Subcutaneous adipose tissue (tissue), 4 donors: ENCODE data around the gene LBR. TPM values are rescaled to one million over a fixed set of nuclear protein-coding genes. Genes with fewer than 3 reads are reported as not detected.

Experiments used
- total RNA-seq, 4 donors: library from RNA; depleted of rRNA; stranded (reverse); fragments of >200 nt; gene quantifications; one replicate each; pipeline ENCODE4 v1.1.0, GENCODE V29; 2016
- TF ChIP-seq, protein P1 (sequence below): fragments of 450-650 bp; IDR thresholded peaks from one replicate; pipeline ENCODE4 v1.5.1; 2016; ENCODE audit warnings: low read depth, mild to moderate bottlenecking, control low read depth, antibody characterized with exemption, moderate library complexity

LBR gene
- total RNA-seq, 4 donors from 2014 or later, result 24.9 to 56.4 (median 46.2) TPM

DNA sequence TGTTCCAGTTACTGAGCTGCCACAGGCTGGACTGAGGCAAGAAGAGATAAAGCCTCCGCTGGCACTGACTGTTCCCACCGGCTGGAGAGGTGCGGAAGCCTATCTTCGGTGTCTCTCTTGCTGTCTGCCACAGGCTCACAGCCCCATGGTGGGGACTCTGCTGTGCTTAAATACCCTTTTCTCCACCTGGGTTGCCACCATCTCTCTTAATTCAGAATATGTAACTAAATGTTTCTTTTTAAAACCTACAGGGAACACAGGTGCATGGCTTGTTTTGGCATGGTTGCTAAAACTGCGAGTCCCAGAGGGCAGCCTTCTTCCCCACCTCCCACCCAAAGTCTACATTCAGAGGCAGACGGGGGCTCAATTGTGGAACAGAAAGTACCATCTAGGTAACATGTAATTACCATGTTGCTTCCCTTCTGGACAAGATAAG, 8.1 kb upstream of the LBR start:
- TF ChIP-seq, protein P1, sequence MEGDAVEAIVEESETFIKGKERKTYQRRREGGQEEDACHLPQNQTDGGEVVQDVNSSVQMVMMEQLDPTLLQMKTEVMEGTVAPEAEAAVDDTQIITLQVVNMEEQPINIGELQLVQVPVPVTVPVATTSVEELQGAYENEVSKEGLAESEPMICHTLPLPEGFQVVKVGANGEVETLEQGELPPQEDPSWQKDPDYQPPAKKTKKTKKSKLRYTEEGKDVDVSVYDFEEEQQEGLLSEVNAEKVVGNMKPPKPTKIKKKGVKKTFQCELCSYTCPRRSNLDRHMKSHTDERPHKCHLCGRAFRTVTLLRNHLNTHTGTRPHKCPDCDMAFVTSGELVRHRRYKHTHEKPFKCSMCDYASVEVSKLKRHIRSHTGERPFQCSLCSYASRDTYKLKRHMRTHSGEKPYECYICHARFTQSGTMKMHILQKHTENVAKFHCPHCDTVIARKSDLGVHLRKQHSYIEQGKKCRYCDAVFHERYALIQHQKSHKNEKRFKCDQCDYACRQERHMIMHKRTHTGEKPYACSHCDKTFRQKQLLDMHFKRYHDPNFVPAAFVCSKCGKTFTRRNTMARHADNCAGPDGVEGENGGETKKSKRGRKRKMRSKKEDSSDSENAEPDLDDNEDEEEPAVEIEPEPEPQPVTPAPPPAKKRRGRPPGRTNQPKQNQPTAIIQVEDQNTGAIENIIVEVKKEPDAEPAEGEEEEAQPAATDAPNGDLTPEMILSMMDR, result no peak

DNA sequence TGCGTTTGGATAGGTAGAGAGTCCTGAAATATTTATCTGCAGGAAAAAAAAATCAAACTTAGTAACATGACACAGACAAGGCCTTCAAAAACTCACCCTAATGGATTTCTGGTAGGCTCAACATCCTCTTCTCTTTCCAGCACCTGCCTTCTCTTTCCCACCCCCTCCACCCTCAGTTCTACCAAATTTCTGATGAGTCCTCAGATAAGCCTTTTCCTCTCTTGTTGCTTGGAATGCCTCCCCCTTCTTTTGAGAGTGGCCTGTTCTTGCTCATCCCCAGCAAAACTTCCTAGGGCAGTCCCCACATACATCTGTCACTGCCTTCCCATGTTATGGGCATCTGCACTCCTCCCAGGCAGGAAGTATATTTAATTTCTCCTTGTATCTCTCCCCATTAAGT, 7.6 kb upstream of the LBR start:
- TF ChIP-seq, protein P1, result no peak

DNA sequence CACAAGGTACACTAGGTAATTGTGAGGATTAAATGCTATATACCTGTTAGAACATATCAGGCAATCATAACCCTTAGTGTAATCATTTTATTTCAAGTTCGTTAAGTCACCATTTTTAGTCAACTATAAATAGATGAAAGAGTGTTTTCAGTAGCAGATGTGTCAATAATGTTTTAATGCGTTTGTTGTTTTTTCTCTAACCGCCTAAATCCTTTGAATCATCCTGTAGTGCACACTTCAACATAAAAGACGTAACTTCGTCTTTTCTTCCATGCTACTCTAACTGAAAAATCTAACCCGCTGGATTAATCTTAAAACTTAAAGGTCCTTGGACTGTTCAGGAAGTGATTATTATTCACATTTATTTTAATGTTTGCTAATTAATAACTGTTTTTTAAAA, 7.2 kb upstream of the LBR start:
- TF ChIP-seq, protein P1, result no peak

DNA sequence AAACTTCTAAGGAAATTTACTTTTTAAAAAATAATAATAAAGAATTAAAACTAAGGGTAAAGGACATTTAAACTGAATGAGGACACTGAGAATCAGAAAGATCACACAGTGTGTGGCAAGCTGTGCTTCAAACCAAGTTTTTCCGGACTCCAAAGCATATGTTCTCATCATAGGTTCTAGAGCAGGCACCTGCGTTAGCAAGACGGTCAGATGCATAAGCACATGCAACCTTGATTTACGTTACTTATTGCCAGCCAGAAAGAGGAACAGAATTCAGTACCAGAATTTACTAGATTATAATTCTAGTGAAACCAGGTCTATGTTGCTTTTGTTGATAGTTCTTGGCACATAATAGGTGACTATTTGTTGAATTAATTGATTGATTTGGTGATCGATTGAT, 6.2 kb upstream of the LBR start:
- TF ChIP-seq, protein P1, result no peak

DNA sequence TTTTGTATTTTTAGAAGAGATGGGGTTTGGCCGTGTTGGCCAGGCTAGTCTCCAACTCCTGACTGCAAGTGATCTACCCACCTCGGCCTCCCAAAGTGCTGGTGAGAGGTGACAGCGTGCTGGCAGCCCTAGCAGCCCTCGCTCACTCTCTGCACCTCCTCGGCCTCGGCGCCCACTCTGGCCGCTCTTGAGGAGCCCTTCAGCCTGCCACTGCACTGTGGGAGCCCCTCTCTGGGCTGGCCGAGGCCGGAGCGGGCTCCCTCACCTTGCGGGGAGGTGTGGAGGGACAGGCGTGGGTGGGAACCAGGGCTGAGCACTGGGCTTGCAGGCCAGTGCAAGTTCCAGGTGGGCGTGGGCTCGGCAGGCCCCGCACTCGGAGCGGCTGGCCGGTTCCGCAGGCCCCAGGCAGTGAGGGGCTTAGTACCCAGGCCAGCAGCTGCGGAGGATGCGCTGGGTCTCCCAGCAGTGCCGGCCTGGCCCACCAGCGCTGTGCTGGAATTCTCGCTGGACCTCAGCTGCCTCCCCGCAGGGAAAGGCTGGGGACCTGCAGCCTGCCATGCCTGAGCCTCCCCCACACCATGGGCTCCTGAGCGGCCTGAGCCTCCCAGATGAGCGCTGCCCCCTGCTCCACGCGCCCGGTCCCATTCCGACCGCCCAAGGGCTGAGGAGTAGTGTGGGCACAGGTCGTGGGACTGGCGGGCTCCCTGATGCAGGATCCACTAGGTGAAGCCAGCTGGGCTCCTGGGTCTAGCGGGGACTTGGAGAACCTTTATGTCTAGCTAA, 3.4 kb upstream of the LBR start:
- TF ChIP-seq, protein P1, result no peak

DNA sequence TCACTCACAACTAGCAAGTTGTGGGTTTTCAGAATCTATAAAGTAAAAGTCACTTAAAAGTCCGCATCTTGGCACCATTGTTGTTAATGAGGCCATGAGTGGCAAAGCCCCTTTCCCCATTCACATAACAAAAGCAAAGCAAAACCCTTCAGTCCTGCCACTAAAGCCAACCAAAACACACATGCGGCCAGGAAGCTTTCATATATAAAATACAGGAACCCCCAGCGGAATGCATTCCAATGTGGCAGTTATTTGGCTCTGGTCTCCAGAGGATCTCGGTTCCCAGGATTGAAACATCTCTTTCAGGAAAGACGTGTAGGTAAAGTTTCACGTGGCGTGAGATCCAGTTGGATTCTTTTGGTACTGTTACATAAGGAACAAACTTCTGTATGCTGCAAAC, 2.5 kb upstream of the LBR start:
- TF ChIP-seq, protein P1, result no peak

DNA sequence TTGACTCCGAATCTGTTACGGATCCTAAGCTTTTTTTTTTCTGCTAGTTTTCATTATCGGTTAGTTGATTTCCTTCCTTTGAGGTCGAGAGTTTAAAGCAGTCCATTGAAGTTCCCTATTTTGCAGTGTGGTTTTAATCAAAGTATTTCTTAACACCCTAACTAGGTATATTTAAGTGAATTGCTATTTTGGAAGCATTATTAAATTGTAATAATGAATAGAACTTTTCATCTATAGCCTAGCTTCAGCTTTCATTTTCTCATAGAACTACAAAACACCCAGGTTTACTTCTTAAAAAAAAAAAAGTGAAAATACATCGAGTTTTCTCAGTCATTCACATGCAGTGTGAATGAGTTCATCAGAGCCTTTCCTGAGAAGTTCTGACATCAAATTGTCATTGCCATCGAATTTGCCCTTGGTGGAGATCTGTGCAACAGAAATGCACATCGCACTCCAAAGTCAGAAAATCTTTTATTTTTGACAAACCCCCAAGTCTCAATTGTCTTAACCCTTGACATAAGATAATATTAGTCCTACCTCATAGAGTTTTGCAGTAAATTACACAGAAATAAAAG, 1.1 kb upstream of the LBR start:
- TF ChIP-seq, protein P1, result no peak
